Hepatocyte (in vitro differentiated cells): ENCODE measurements around the gene AGBL3. TPM values are rescaled to one million over a fixed set of nuclear protein-coding genes. Genes with fewer than 3 reads are reported as not detected.
A peak's percentile ranks its signal among the peaks of the same experiment; 100 is the strongest.

ENCODE experiments used
- DNase-seq: peaks from one replicate; pipeline ENCODE4 v3.0.0-alpha.2; 2016; ENCODE audit warnings: low spot score
- H2AFZ ChIP-seq: fragments of 200-600 bp; sonication (generic); 2 replicates; pipeline ENCODE4 v1.6.0; 2016; ENCODE audit warnings: antibody characterized with exemption, mild to moderate bottlenecking
- H3K27ac ChIP-seq: fragments of 200-600 bp; sonication (generic); 2 replicates; pipeline ENCODE4 v1.5.1; 2016; ENCODE audit warnings: mild to moderate bottlenecking
- H3K27me3 ChIP-seq: fragments of 200-600 bp; sonication (generic); 2 replicates; pipeline ENCODE4 v1.6.1; 2016
- H3K36me3 ChIP-seq: fragments of 200-600 bp; sonication (generic); replicated peaks from 2 replicates; pipeline ENCODE4 v1.5.1; 2016; ENCODE audit warnings: low read depth; ENCODE audit not compliant: insufficient read depth
- H3K4me1 ChIP-seq: fragments of 200-600 bp; sonication (generic); 2 replicates; pipeline ENCODE4 v1.5.1; 2016; ENCODE audit warnings: mild to moderate bottlenecking, moderate library complexity; ENCODE audit not compliant: insufficient read depth
- H3K4me2 ChIP-seq: fragments of 200-600 bp; sonication (generic); 2 replicates; pipeline ENCODE4 v1.6.0; 2016
- H3K4me3 ChIP-seq: fragments of 200-600 bp; sonication (generic); 2 replicates; pipeline ENCODE4 v1.5.1; 2016; ENCODE audit warnings: mild to moderate bottlenecking
- H3K79me2 ChIP-seq: fragments of 200-600 bp; sonication (generic); 2 replicates; pipeline ENCODE4 v1.6.0; 2017; ENCODE audit warnings: mild to moderate bottlenecking
- H3K9me2 ChIP-seq: fragments of 200-600 bp; sonication (generic); replicated peaks from 2 replicates; pipeline ENCODE4 v1.6.0; 2017; ENCODE audit warnings: mild to moderate bottlenecking; ENCODE audit not compliant: insufficient read depth
- H3K9me3 ChIP-seq: fragments of 200-600 bp; sonication (generic); 2 replicates; pipeline ENCODE4 v1.5.1; 2016; ENCODE audit warnings: low read depth, mild to moderate bottlenecking
- H4K20me1 ChIP-seq: fragments of 200-600 bp; sonication (generic); 2 replicates; pipeline ENCODE4 v1.6.0; 2016; ENCODE audit warnings: mild to moderate bottlenecking; ENCODE audit not compliant: insufficient read depth, poor library complexity, severe bottlenecking
- EZH2 ChIP-seq: fragments of 200-600 bp; sonication (generic); IDR thresholded peaks from 2 replicates; pipeline ENCODE4 v1.6.1; 2016; ENCODE audit warnings: antibody characterized with exemption, mild to moderate bottlenecking, borderline replicate concordance
- EZH2phosphoT487 ChIP-seq: fragments of 200-600 bp; sonication (generic); IDR thresholded peaks from one replicate; pipeline ENCODE4 v1.6.1; 2018; ENCODE audit warnings: antibody characterized with exemption, mild to moderate bottlenecking, low read depth, moderate library complexity; ENCODE audit not compliant: unreplicated experiment, severe bottlenecking
- WGBS: methylation state at CpG from one replicate; pipeline ENCODE4 v1.1.6; 2016; ENCODE audit warnings: low lambda C conversion rate; ENCODE audit errors: missing lambda C conversion rate; 5-methylcytosine and 5-hydroxymethylcytosine counted together
- polyA plus RNA-seq: library from polyadenylated mRNA; unstranded; fragments of >200 nt; fragmentation: Nextera tagmentation; extraction: Ambion mirVana; gene quantifications from 2 replicates; pipeline ENCODE4 v1.2.1, GENCODE V29; 2016
- total RNA-seq: library from RNA; depleted of rRNA; stranded (reverse); fragments of >200 nt; gene quantifications from 2 replicates; pipeline ENCODE4 v1.2.3, GENCODE V29; 2014
- TF ChIP-seq, protein P1 (sequence below): fragments of 200-600 bp; sonication (generic); IDR thresholded peaks from 2 replicates; pipeline ENCODE4 v1.5.1; 2016; ENCODE audit warnings: antibody characterized with exemption, mild to moderate bottlenecking; ENCODE audit not compliant: poor library complexity

Gene AGBL3
- total and polyA plus RNA-seq, 2 experiments from 2014 or later, result 2.3 to 6.4 TPM

GRCh38 chr7:135091717-135092116 is 105.4 kb downstream of the AGBL3 start:
- H4K20me1 ChIP-seq, result no peaks in the 10 kb centered on the region
- peaks cover 6% of the 10 kb centered on the region for H3K9me3 ChIP-seq
- no peaks in the 10 kb centered on the region for H3K79me2 ChIP-seq
- 97% methylated on average over 1 of the region's 1 CpG for WGBS
- no peak for TF ChIP-seq EZH2phosphoT487
- H3K4me1 ChIP-seq, result peaks cover 7% of the 10 kb centered on the region
- no peak overlapping the region for H2AFZ ChIP-seq
- no peaks in the 10 kb centered on the region for H3K36me3 ChIP-seq
- no peak for DNase-seq
- H3K4me2 ChIP-seq, result no peak overlapping the region
- no peaks in the 10 kb centered on the region for H3K9me2 ChIP-seq
- H3K4me3 ChIP-seq, result no peak overlapping the region
- H3K27me3 ChIP-seq, result no peaks in the 10 kb centered on the region
- H3K27ac ChIP-seq, result no peak overlapping the region

GRCh38 chr7:135094472-135095237 is 108.3 kb downstream of the AGBL3 start:
- H3K4me1 ChIP-seq, result peaks cover 7% of the 10 kb centered on the region

GRCh38 chr7:135095450-135095849 is 109.1 kb downstream of the AGBL3 start:
- H4K20me1 ChIP-seq, result no peaks in the 10 kb centered on the region
- TF ChIP-seq EZH2 (no peak), EZH2phosphoT487 (no peak)
- TF ChIP-seq, protein P1, sequence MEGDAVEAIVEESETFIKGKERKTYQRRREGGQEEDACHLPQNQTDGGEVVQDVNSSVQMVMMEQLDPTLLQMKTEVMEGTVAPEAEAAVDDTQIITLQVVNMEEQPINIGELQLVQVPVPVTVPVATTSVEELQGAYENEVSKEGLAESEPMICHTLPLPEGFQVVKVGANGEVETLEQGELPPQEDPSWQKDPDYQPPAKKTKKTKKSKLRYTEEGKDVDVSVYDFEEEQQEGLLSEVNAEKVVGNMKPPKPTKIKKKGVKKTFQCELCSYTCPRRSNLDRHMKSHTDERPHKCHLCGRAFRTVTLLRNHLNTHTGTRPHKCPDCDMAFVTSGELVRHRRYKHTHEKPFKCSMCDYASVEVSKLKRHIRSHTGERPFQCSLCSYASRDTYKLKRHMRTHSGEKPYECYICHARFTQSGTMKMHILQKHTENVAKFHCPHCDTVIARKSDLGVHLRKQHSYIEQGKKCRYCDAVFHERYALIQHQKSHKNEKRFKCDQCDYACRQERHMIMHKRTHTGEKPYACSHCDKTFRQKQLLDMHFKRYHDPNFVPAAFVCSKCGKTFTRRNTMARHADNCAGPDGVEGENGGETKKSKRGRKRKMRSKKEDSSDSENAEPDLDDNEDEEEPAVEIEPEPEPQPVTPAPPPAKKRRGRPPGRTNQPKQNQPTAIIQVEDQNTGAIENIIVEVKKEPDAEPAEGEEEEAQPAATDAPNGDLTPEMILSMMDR, result no peak
- no peaks in the 10 kb centered on the region for H3K79me2 ChIP-seq
- no peaks in the 10 kb centered on the region for H3K27me3 ChIP-seq
- no peak overlapping the region for H3K4me2 ChIP-seq
- no peak overlapping the region for H3K27ac ChIP-seq
- H3K9me2 ChIP-seq, result no peaks in the 10 kb centered on the region
- H3K4me1 ChIP-seq, result peaks cover 7% of the 10 kb centered on the region
- WGBS, result 72% methylated on average over 1 of the region's 1 CpG
- no peaks in the 10 kb centered on the region for H3K36me3 ChIP-seq
- H3K9me3 ChIP-seq, result no peaks in the 10 kb centered on the region
- H3K4me3 ChIP-seq, result no peak overlapping the region
- no peak for DNase-seq
- H2AFZ ChIP-seq, result no peak overlapping the region

More at GRCh38 chr7:135094472-135095237, 108.3 kb downstream of the AGBL3 start:
- H2AFZ ChIP-seq, result no peak overlapping the region
- H3K27me3 ChIP-seq, result no peaks in the 10 kb centered on the region
- 69% methylated on average over 2 of the region's 2 CpGs for WGBS
- no peaks in the 10 kb centered on the region for H3K9me2 ChIP-seq
- no peaks in the 10 kb centered on the region for H4K20me1 ChIP-seq
- no peaks in the 10 kb centered on the region for H3K9me3 ChIP-seq
- H3K36me3 ChIP-seq, result no peaks in the 10 kb centered on the region
- TF ChIP-seq, protein P1, result no peak
- TF ChIP-seq EZH2 (no peak), EZH2phosphoT487 (no peak)
- H3K4me2 ChIP-seq, result no peak overlapping the region
- no peaks in the 10 kb centered on the region for H3K79me2 ChIP-seq
- peak overlapping the region; percentile 1 for H3K27ac ChIP-seq
- no peak overlapping the region for H3K4me3 ChIP-seq
- no peak for DNase-seq

- H3K4me1 ChIP-seq, result peaks cover 7% of the 10 kb centered on the region
- DNase-seq, result no peak
- H4K20me1 ChIP-seq, result no peaks in the 10 kb centered on the region
- H3K27me3 ChIP-seq, result no peaks in the 10 kb centered on the region
- no peaks in the 10 kb centered on the region for H3K9me2 ChIP-seq
- H3K36me3 ChIP-seq, result no peaks in the 10 kb centered on the region
- H3K4me2 ChIP-seq, result no peak overlapping the region
- no peak overlapping the region for H2AFZ ChIP-seq
- 70% methylated on average over 3 of the region's 3 CpGs for WGBS
- TF ChIP-seq EZH2phosphoT487 (no peak), EZH2 (no peak)
- TF ChIP-seq, protein P1, result no peak
- no peak overlapping the region for H3K27ac ChIP-seq
- no peaks in the 10 kb centered on the region for H3K9me3 ChIP-seq
- no peaks in the 10 kb centered on the region for H3K79me2 ChIP-seq
- no peak overlapping the region for H3K4me3 ChIP-seq
These were observed 112.1 kb downstream of the AGBL3 start for GRCh38 chr7:135098391-135098790.
